HFFc6 (cell line): ENCODE measurements around the gene SH3D19. TPM values are rescaled to one million over a fixed set of nuclear protein-coding genes. Genes with fewer than 3 reads are reported as not detected.
A peak's percentile ranks its signal among the peaks of the same experiment; 100 is the strongest.

Source experiments
- DNase-seq: peaks from one replicate; pipeline ENCODE4 v3.0.0-alpha.2; 2018
- H3K27ac Mint-ChIP-seq: 2 replicates; pipeline ENCODE4 v1.8.0; 2020; ENCODE audit warnings: mild to moderate bottlenecking, mixed read lengths
- H3K27me3 Mint-ChIP-seq: 2 replicates; pipeline ENCODE4 v1.8.0; 2021; ENCODE audit warnings: mild to moderate bottlenecking, moderate library complexity, mixed read lengths; ENCODE audit not compliant: insufficient read depth
- H3K36me3 Mint-ChIP-seq: 2 replicates; pipeline ENCODE4 v1.8.0; 2021; ENCODE audit warnings: low read depth, mixed read lengths
- H3K4me1 Mint-ChIP-seq: 2 replicates; pipeline ENCODE4 v1.8.0; 2020; ENCODE audit warnings: low read depth, mixed read lengths
- H3K4me3 Mint-ChIP-seq: 2 replicates; pipeline ENCODE4 v1.8.0; 2020; ENCODE audit warnings: mild to moderate bottlenecking, moderate library complexity, mixed read lengths
- H3K9me3 Mint-ChIP-seq: 2 replicates; pipeline ENCODE4 v1.8.0; 2020; ENCODE audit warnings: mild to moderate bottlenecking, mixed read lengths
- total RNA-seq, 6 experiments: library from RNA; stranded (reverse); fragmentation: NEBNext Ultra II Directional; extraction: Animal tissue kit (Norgen Biotek cat#: 25700); gene quantifications; 2 replicates in 1 of 6; 3 replicates in 5 of 6; pipeline ENCODE4 v1.2.3, GENCODE V29; 2021
- TF ChIP-seq, protein P1 (sequence below): fragments of 200-600 bp; sonication (generic); IDR thresholded peaks from 2 replicates; pipeline ENCODE4 v1.5.0; 2021; ENCODE audit warnings: antibody characterized with exemption, mild to moderate bottlenecking

The SH3D19 gene
- total RNA-seq, 6 experiments from 2014 or later: 40.2 to 52.9 (median 51.0) TPM

DNA sequence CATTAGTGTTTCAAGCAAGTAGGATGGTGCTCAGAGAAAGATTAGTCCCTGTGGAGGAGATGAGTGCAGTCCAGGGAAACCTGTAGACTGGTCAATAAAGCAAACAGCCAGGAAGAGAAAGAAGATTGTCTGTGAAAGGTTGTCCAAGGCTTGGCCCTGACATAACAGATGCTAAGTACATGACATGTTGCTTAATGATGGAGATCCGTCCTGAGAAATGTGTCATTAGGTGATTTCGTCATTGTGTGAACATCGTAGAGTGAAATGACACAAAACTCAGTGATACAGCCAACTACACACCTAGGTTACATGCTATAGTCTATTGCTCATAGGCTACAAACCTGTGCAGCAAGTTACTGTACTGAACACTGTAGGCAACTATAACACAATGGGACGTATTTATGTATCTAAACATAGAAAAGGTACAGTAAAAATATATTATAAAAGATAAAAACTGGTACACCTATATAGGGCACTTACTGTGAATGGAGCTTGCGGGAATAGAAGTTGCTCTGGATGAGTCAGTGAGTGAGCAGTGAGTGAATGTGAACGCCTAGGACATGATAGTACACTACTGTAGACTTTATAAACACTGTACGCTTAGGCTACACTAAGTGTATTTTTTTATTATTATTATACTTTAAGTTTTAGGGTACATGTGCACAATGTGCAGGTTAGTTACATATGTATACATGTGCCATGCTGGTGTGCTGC lies 57.4 kb downstream of the SH3D19 start:
- DNase-seq: no peak
- H3K27ac Mint-ChIP-seq: no peak overlapping the region
- H3K4me1 Mint-ChIP-seq: peaks cover 13% of the 10 kb centered on the region
- H3K27me3 Mint-ChIP-seq: no peaks in the 10 kb centered on the region
- H3K4me3 Mint-ChIP-seq: no peak overlapping the region
- H3K36me3 Mint-ChIP-seq: no peaks in the 10 kb centered on the region
- H3K9me3 Mint-ChIP-seq: no peaks in the 10 kb centered on the region
- TF ChIP-seq, protein P1, sequence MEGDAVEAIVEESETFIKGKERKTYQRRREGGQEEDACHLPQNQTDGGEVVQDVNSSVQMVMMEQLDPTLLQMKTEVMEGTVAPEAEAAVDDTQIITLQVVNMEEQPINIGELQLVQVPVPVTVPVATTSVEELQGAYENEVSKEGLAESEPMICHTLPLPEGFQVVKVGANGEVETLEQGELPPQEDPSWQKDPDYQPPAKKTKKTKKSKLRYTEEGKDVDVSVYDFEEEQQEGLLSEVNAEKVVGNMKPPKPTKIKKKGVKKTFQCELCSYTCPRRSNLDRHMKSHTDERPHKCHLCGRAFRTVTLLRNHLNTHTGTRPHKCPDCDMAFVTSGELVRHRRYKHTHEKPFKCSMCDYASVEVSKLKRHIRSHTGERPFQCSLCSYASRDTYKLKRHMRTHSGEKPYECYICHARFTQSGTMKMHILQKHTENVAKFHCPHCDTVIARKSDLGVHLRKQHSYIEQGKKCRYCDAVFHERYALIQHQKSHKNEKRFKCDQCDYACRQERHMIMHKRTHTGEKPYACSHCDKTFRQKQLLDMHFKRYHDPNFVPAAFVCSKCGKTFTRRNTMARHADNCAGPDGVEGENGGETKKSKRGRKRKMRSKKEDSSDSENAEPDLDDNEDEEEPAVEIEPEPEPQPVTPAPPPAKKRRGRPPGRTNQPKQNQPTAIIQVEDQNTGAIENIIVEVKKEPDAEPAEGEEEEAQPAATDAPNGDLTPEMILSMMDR: no peak

DNA sequence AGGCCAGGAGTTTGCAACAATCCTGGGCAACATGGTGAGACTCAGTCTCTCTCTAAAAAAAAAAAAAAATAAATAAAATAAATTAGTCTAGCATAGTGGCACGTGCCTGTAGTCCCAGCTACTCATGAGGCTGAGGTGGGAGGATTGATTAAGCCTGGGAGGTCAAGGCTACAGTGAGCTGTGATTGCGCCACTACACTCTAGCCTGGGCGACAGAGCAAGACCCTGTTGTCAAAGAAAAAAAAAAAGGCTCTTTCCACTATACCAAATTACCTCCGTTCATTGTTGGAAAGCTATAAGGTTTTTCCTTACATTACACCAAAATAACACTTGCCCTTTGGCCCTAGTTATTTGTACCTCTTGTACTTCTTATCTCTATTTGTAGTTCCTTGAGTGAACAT lies 58.3 kb downstream of the SH3D19 start:
- Mint-ChIP-seq H3K4me3 (no peak overlapping the region), H3K36me3 (no peaks in the 10 kb centered on the region), H3K27me3 (no peaks in the 10 kb centered on the region), H3K4me1 (peaks cover 13% of the 10 kb centered on the region), H3K9me3 (no peaks in the 10 kb centered on the region), H3K27ac (no peak overlapping the region)
- no peak for DNase-seq
- TF ChIP-seq, protein P1: no peak

DNA sequence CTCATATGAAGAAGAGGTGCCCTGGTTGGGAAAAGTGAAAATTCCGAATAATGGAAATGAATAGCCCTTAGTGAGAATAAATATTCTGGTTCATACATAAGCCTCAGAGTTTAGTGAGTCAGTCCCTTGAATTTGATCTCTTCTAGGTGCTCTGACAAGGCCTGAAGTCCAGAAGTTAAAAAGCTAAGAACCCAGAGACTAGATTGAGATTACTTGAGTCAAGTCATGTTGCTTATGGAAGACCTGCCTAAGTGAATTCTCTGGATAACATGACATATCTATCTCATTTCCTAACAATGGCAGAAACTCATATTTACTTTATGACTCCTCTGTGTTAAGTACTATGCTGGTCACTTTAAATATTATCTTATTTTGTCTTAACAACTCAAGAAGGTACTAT lies 58.9 kb downstream of the SH3D19 start:
- Mint-ChIP-seq H3K4me1 (peaks cover 16% of the 10 kb centered on the region), H3K4me3 (no peak overlapping the region), H3K36me3 (no peaks in the 10 kb centered on the region), H3K27ac (no peak overlapping the region; the same call in 1 of the 2 replicates), H3K9me3 (no peaks in the 10 kb centered on the region), H3K27me3 (no peaks in the 10 kb centered on the region)
- TF ChIP-seq, protein P1: no peak
- peak; percentile 2 for DNase-seq

DNA sequence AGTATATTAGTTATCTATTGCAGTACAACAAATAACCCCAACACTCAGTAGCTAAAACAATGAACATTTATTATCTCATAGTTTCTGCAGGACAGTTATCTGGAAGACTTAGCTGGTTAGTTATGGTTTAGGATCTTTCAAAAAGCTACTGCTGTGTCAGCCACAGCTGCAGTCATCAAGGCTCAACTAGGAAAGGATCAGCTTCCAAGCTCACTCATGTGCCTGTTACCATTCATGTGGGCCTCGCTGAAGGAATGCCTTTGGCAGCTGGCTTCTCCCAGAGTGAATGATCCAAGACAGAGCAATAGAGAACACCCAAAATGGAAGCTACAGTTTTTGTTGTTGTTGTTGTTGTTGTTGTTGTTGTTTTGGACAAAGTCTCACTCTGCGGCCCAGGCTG lies 62.0 kb downstream of the SH3D19 start:
- Mint-ChIP-seq H3K4me1 (peaks cover 29% of the 10 kb centered on the region), H3K9me3 (no peaks in the 10 kb centered on the region), H3K36me3 (no peaks in the 10 kb centered on the region), H3K4me3 (no peak overlapping the region), H3K27me3 (no peaks in the 10 kb centered on the region), H3K27ac (no peak overlapping the region)
- DNase-seq: no peak
- TF ChIP-seq, protein P1: no peak

DNA sequence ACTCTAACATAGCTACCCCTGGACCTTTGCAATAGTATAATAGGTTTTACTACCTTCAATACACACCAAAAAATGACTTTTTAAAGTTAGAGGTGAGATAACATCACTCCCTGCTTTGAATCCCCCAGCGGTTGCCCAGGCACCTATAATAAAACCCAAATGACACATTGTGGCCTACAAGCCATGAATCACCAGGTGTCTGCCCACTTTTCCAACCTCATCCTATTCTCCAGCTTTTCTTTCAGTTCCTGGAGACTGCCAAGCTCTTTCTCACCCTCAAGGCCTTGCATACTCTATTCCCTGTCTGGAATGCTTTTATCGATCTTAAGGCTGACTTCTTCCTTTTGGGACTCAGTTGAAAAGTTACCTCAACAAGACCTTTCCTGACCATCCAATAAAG lies 64.9 kb downstream of the SH3D19 start:
- TF ChIP-seq, protein P1: no peak
- Mint-ChIP-seq H3K4me1 (peaks cover 23% of the 10 kb centered on the region), H3K27me3 (no peaks in the 10 kb centered on the region), H3K27ac (no peak overlapping the region; the same call in 1 of the 2 replicates), H3K4me3 (no peak overlapping the region), H3K36me3 (no peaks in the 10 kb centered on the region), H3K9me3 (no peaks in the 10 kb centered on the region)
- DNase-seq: peak; percentile 51
